Stomach (tissue), 4 donors: Measurements from ENCODE around the gene RHBG.

Experiments
- POLR2A ChIP-seq, 4 donors: fragments of 450-650 bp; IDR thresholded peaks; one replicate each; pipeline ENCODE4 v1.6.1; 2016; ENCODE audit warnings: antibody characterized with exemption in 4 of 4, control low read depth in 2 of 4, mild to moderate bottlenecking in 1 of 4, moderate library complexity in 1 of 4
- POLR2AphosphoS5 ChIP-seq, 3 donors: sonication (generic); formaldehyde crosslinking; IDR thresholded peaks; one replicate each; pipeline ENCODE4 v1.6.1; 2016; ENCODE audit warnings: antibody characterized with exemption in 3 of 3
- TF ChIP-seq, protein P1 (sequence below), 7 experiments: fragments of 450-650 bp in 4 of 7; fragments of 200-600 bp in 3 of 7; sonication (generic) in 3 of 7; IDR thresholded peaks; one replicate each; pipeline ENCODE4 v1.5.1; 2016 to 2019; ENCODE audit warnings: antibody characterized with exemption in 7 of 7, control low read depth in 2 of 7, mild to moderate bottlenecking in 1 of 7

GRCh38 chr1:156382561-156382960 is 13.6 kb downstream of the RHBG start:
- TF ChIP-seq, protein P1, sequence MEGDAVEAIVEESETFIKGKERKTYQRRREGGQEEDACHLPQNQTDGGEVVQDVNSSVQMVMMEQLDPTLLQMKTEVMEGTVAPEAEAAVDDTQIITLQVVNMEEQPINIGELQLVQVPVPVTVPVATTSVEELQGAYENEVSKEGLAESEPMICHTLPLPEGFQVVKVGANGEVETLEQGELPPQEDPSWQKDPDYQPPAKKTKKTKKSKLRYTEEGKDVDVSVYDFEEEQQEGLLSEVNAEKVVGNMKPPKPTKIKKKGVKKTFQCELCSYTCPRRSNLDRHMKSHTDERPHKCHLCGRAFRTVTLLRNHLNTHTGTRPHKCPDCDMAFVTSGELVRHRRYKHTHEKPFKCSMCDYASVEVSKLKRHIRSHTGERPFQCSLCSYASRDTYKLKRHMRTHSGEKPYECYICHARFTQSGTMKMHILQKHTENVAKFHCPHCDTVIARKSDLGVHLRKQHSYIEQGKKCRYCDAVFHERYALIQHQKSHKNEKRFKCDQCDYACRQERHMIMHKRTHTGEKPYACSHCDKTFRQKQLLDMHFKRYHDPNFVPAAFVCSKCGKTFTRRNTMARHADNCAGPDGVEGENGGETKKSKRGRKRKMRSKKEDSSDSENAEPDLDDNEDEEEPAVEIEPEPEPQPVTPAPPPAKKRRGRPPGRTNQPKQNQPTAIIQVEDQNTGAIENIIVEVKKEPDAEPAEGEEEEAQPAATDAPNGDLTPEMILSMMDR (IDR thresholded peaks at IDR 0.05) = no peak
- no peak for TF ChIP-seq POLR2A (IDR thresholded peaks at IDR 0.05)
- TF ChIP-seq POLR2AphosphoS5 (IDR thresholded peaks at IDR 0.05) = no peak
